Adrenal gland (tissue), 12 donors: ENCODE measurements around the gene SNAP25. TPM values are rescaled to one million over a fixed set of nuclear protein-coding genes. Genes with fewer than 3 reads are reported as not detected.

Experiments used
- DNase-seq, 7 donors: peaks; one replicate each; pipeline ENCODE4 v3.0.0-alpha.2; 2019 to 2020
- H3K27ac ChIP-seq, 5 donors: fragments of 200-600 bp; sonication (generic) in 4 of 5; 1 replicate in 3 of 5; 2 replicates in 2 of 5; pipeline versions ENCODE4 v1.5.1 to v1.8.0; 2016 to 2020; ENCODE audit warnings: mild to moderate bottlenecking in 1 of 5
- H3K27me3 ChIP-seq: fragments of 200-600 bp; 2 replicates; pipeline ENCODE4 v1.8.0; 2021
- H3K36me3 ChIP-seq, 2 donors: fragments of 200-600 bp; replicated peaks in 1 of 2; 1 replicate in 1 of 2; 2 replicates in 1 of 2; pipeline versions ENCODE4 v1.5.1 to v1.8.0; 2018 to 2022
- H3K4me1 ChIP-seq, 2 donors: fragments of 200-600 bp; replicated peaks in 1 of 2; 1 replicate in 1 of 2; 2 replicates in 1 of 2; pipeline versions ENCODE4 v1.5.1 to v1.8.0; 2018 to 2021
- H3K4me3 ChIP-seq, 4 donors: fragments of 200-600 bp; sonication (generic) in 3 of 4; one replicate each; pipeline ENCODE4 v1.5.1; 2016 to 2018
- H3K9me3 ChIP-seq, 3 donors: fragments of 200-600 bp; sonication (generic) in 1 of 3; replicated peaks in 1 of 3; 1 replicate in 2 of 3; 2 replicates in 1 of 3; pipeline versions ENCODE4 v1.5.1 to v1.8.0; 2016 to 2021
- CTCF ChIP-seq, 6 experiments: fragments of 450-650 bp in 4 of 6; fragments of 200-600 bp in 2 of 6; sonication (generic) in 1 of 6; IDR thresholded peaks; 1 replicate in 5 of 6; 2 replicates in 1 of 6; pipeline versions ENCODE4 v1.5.1 to v1.8.0; 2016 to 2021; ENCODE audit warnings: antibody characterized with exemption in 6 of 6, mild to moderate bottlenecking in 2 of 6, moderate library complexity in 1 of 6
- POLR2A ChIP-seq, 2 donors: fragments of 450-650 bp; IDR thresholded peaks; one replicate each; pipeline ENCODE4 v1.6.1; 2017; ENCODE audit warnings: antibody characterized with exemption in 2 of 2, mild to moderate bottlenecking in 2 of 2, moderate library complexity in 1 of 2
- WGBS, 4 donors: extraction: QIAGEN DNeasy Blood & Tissue Kit in 2 of 4; methylation state at CpG; one replicate each; pipeline versions ENCODE4 v1.1.5 to v1.1.7; 2013 to 2017; 5-methylcytosine and 5-hydroxymethylcytosine counted together
- intact Hi-C, 2 donors: fragments of 100-400 bp; cut with DNase I; formaldehyde crosslinking; loops; one replicate each; pipeline versions ENCODE4 v1.14.1 to v1.15.0; 2022 to 2023
- polyA plus RNA-seq, 3 donors: library from polyadenylated mRNA; stranded (reverse); fragments of 200-250 nt in 2 of 3; fragments of 350-450 nt in 1 of 3; fragmentation: Illumina TruSeq in 1 of 3; extraction: RNeasy Lipid Tissue Mini Kit (QIAGEN cat#74804) in 1 of 3; gene quantifications; one replicate each; pipeline ENCODE4 v1.2.3, GENCODE V29; 2013 to 2014
- total RNA-seq, 9 donors: library from RNA; depleted of rRNA in 4 of 9; stranded (reverse); fragments of >200 nt in 4 of 9; fragments of 120-200 nt in 1 of 9; fragmentation: NEBNext Ultra II Directional in 1 of 9; extraction: Animal tissue kit (Norgen Biotek cat#: 25700) in 1 of 9; gene quantifications; one replicate each; pipeline versions ENCODE4 v1.1.0 to v1.2.4, GENCODE V29; 2013 to 2023
- donor health status: healthy with polysubstance abuse.
- donor health status: Bipolar disorder and iron deficiency.
- donor health status: DM: yes; HTN: yes; CAD: no.
- donor health status: DM: no; HTN: no; CAD: no.
- donor health status: DM: no; HTN: no; CAD: no.
- donor health status: DM: yes; HTN: yes; CAD: no.

SNAP25 gene
- total and polyA plus RNA-seq, 12 donors, result 1.0 to 35.9 (median 11.8) TPM; not detected in 1

- Histone ChIP-seq H3K4me3 (no peak overlapping the region), H3K9me3 (no peaks in the 10 kb centered on the region), H3K4me1 (peaks cover 14 to 15% of the 10 kb centered on the region in 2 donors), H3K36me3 (no peaks in the 10 kb centered on the region), H3K27ac (no peak overlapping the region), H3K27me3 (no peaks in the 10 kb centered on the region)
- TF ChIP-seq CTCF (IDR thresholded peaks at IDR 0.05) (no peak), POLR2A (IDR thresholded peaks at IDR 0.05) (no peak)
- 90 to 96% (median 92%) methylated on average over 4 of the region's 4 CpGs for WGBS, 4 donors
- intact Hi-C loops, result no loop called here
- DNase-seq, result no peak
These were observed 111.4 kb downstream of the SNAP25 start for GRCh38 chr20:10330071-10330470.

GRCh38 chr20:10332656-10333415 is 114.2 kb downstream of the SNAP25 start:
- peak in 5 of 7 donors; percentile 26 to 57 (median 37) for DNase-seq
- H3K36me3 ChIP-seq, result no peaks in the 10 kb centered on the region
- peaks cover 14 to 15% of the 10 kb centered on the region in 2 donors for H3K4me1 ChIP-seq
- intact Hi-C loops, result no loop called here
- H3K4me3 ChIP-seq, result no peak overlapping the region
- WGBS, 4 donors, result 30 to 39% (median 35%) methylated on average over 4 of the region's 4 CpGs
- H3K27ac ChIP-seq, result peak overlapping the region in 1 of 5 donors; percentile 36
- no peaks in the 10 kb centered on the region for H3K27me3 ChIP-seq
- H3K9me3 ChIP-seq, result no peaks in the 10 kb centered on the region
- no peak for TF ChIP-seq CTCF (IDR thresholded peaks at IDR 0.05)
- TF ChIP-seq POLR2A (IDR thresholded peaks at IDR 0.05), result no peak

GRCh38 chr20:10336959-10337729 is 118.5 kb downstream of the SNAP25 start:
- peaks cover 14 to 15% of the 10 kb centered on the region in 2 donors for H3K4me1 ChIP-seq
- no peak for DNase-seq
- no peak overlapping the region for H3K27ac ChIP-seq
- H3K4me3 ChIP-seq, result no peak overlapping the region
- intact Hi-C loops, result no loop called here
- TF ChIP-seq POLR2A (IDR thresholded peaks at IDR 0.05) (no peak), CTCF (IDR thresholded peaks at IDR 0.05) (no peak)
- no peaks in the 10 kb centered on the region for H3K27me3 ChIP-seq
- H3K36me3 ChIP-seq, result no peaks in the 10 kb centered on the region
- H3K9me3 ChIP-seq, result no peaks in the 10 kb centered on the region
- WGBS, 4 donors, result 81 to 96% (median 89%) methylated on average over 2 of the region's 2 CpGs

- no peaks in the 10 kb centered on the region for H3K36me3 ChIP-seq
- no peaks in the 10 kb centered on the region for H3K27me3 ChIP-seq
- H3K4me1 ChIP-seq, result peaks cover 2 to 3% of the 10 kb centered on the region in 2 donors
- H3K9me3 ChIP-seq, result no peaks in the 10 kb centered on the region
- H3K27ac ChIP-seq, result no peak overlapping the region
- intact Hi-C loops, result no loop called here
- WGBS, 4 donors, result 47 to 53% (median 49%) methylated on average over 2 of the region's 2 CpGs
- DNase-seq, result peak in 2 of 7 donors; percentile 10 to 27
- TF ChIP-seq POLR2A (IDR thresholded peaks at IDR 0.05) (no peak), CTCF (IDR thresholded peaks at IDR 0.05) (no peak)
- H3K4me3 ChIP-seq, result no peak overlapping the region
These were observed 120.0 kb downstream of the SNAP25 start for GRCh38 chr20:10338426-10339180.
